NCI-H2107 treated with DMSO at 0.1 percent for 48 hours (cell line): ENCODE data around the gene CDC14A.
A peak's percentile ranks its signal among the peaks of the same experiment; 100 is the strongest.

Experiments
- DNase-seq: peaks from one replicate; lab custom pipeline; 2025; ENCODE audit not compliant: unreplicated experiment; lab: John Stamatoyannopoulos, UW

CDC14A gene

GRCh38 chr1:100441146-100441545 is 88.8 kb downstream of the CDC14A start:
- DNase-seq: no peak

GRCh38 chr1:100441651-100442050 is 89.3 kb downstream of the CDC14A start:
- no peak for DNase-seq

GRCh38 chr1:100443811-100444571 is 91.7 kb downstream of the CDC14A start:
- DNase-seq: no peak

GRCh38 chr1:100445565-100445964 is 93.3 kb downstream of the CDC14A start:
- no peak for DNase-seq

GRCh38 chr1:100448366-100448765 is 96.1 kb downstream of the CDC14A start:
- no peak for DNase-seq

- DNase-seq: no peak
Observed at GRCh38 chr1:100449477-100449876, 97.2 kb downstream of the CDC14A start.

- no peak for DNase-seq
Observed at GRCh38 chr1:100452641-100453040, 100.3 kb downstream of the CDC14A start.

- DNase-seq: peak; percentile 27
Observed at GRCh38 chr1:100455478-100456072, 103.3 kb downstream of the CDC14A start.

GRCh38 chr1:100456880-100457279 is 104.6 kb downstream of the CDC14A start:
- no peak for DNase-seq

- DNase-seq: no peak
Observed at GRCh38 chr1:100457683-100458082, 105.4 kb downstream of the CDC14A start.

- DNase-seq: peak; percentile 54
Observed at GRCh38 chr1:100458661-100459357, 106.5 kb downstream of the CDC14A start.

GRCh38 chr1:100459358-100460114 is 107.2 kb downstream of the CDC14A start:
- peak; percentile 93 for DNase-seq

- DNase-seq: no peak
Observed at GRCh38 chr1:100461222-100461621, 108.9 kb downstream of the CDC14A start.

- DNase-seq: no peak
Observed at GRCh38 chr1:100462326-100463025, 110.2 kb downstream of the CDC14A start.

- peak; percentile 93 for DNase-seq
Observed at GRCh38 chr1:100463791-100464424, 111.6 kb downstream of the CDC14A start.

- peak; percentile 56 for DNase-seq
Observed at GRCh38 chr1:100469578-100469977, 117.3 kb downstream of the CDC14A start.

- no peak for DNase-seq
Observed at GRCh38 chr1:100474834-100475233, 122.5 kb downstream of the CDC14A start.

- DNase-seq: no peak
Observed at GRCh38 chr1:100476735-100477290, 124.5 kb downstream of the CDC14A start.

- no peak for DNase-seq
Observed at GRCh38 chr1:100478816-100479215, 126.5 kb downstream of the CDC14A start.
